H1 (cell line): ENCODE data around the gene NOC4L. TPM values are rescaled to one million over a fixed set of nuclear protein-coding genes. Genes with fewer than 3 reads are reported as not detected.

Experiments used
- CTCF ChIA-PET: fragments of 300-600 bp; sonication (Branson Sonifier 250); formaldehyde crosslinking; loops from one replicate; lab custom pipeline; 2021; ENCODE audit not compliant: partially characterized antibody; lab: Charles Lee
- POLR2A ChIA-PET: fragments of 300-600 bp; sonication (Branson Sonifier 250); formaldehyde crosslinking; loops from one replicate; lab custom pipeline; 2021; ENCODE audit warnings: inconsistent platforms; ENCODE audit not compliant: partially characterized antibody; lab: Charles Lee
- DNase-seq, 2 experiments: peaks; one replicate each; pipeline versions ENCODE4 v3.0.0 to v3.0.0-alpha.2; 2010 to 2022; ENCODE audit warnings: low spot score in 2 of 2, low read depth in 1 of 2, mixed read lengths in 1 of 2
- FAIRE-seq: peaks from 2 replicates; lab custom pipeline; 2011; peaks lifted over from hg19 to GRCh38; lab: Jason Lieb, UNC
- H2AFZ ChIP-seq: 2 replicates; pipeline ENCODE4 v1.8.1; 2012; ENCODE audit warnings: low read length, inconsistent platforms
- H2AK5ac ChIP-seq: 2 replicates; pipeline ENCODE4 v1.6.1; 2013; ENCODE audit warnings: low read depth, low read length
- H2BK120ac ChIP-seq: replicated peaks from 2 replicates; pipeline ENCODE3; 2013; ENCODE audit warnings: low read depth, low read length, inconsistent platforms
- H2BK12ac ChIP-seq: 2 replicates; pipeline ENCODE4 v1.6.1; 2013; ENCODE audit warnings: low read depth, low read length
- H2BK15ac ChIP-seq: 2 replicates; pipeline ENCODE4 v1.6.1; 2013; ENCODE audit warnings: low read length
- H2BK20ac ChIP-seq: 2 replicates; pipeline ENCODE4 v1.6.1; 2013; ENCODE audit warnings: low read length
- H2BK5ac ChIP-seq: 2 replicates; pipeline ENCODE4 v1.6.1; 2013; ENCODE audit warnings: low read depth, low read length
- H3K14ac ChIP-seq: 2 replicates; pipeline ENCODE4 v1.6.1; 2013; ENCODE audit warnings: inconsistent platforms; ENCODE audit not compliant: insufficient read length
- H3K18ac ChIP-seq: 2 replicates; pipeline ENCODE4 v1.6.1; 2013; ENCODE audit warnings: low read length; ENCODE audit errors: extremely low read depth
- H3K23ac ChIP-seq: 2 replicates; pipeline ENCODE4 v1.6.1; 2013; ENCODE audit warnings: inconsistent platforms; ENCODE audit not compliant: insufficient read length
- H3K23me2 ChIP-seq: 2 replicates; pipeline ENCODE4 v1.6.1; 2013; ENCODE audit warnings: low read depth, low read length
- H3K27ac ChIP-seq: 2 replicates; pipeline ENCODE4 v1.6.1; 2011; ENCODE audit warnings: low read depth, low read length, inconsistent platforms
- H3K27me3 ChIP-seq, 4 experiments: replicated peaks in 1 of 4; 1 replicate in 1 of 4; 2 replicates in 3 of 4; pipeline versions ENCODE4 v1.6.1 to v1.8.1; 2011 to 2013; ENCODE audit warnings: low read length in 3 of 4, mild to moderate bottlenecking in 3 of 4, inconsistent platforms in 2 of 4, mixed read lengths in 2 of 4, moderate library complexity in 1 of 4; ENCODE audit not compliant: control insufficient read depth in 3 of 4, insufficient read depth in 3 of 4; ENCODE audit errors: extremely low read depth in 1 of 4
- H3K36me3 ChIP-seq, 4 experiments: 2 replicates each; pipeline versions ENCODE4 v1.6.1 to v1.8.1; 2011 to 2013; ENCODE audit warnings: mild to moderate bottlenecking in 4 of 4, low read length in 3 of 4, moderate library complexity in 2 of 4, control low read depth in 1 of 4, inconsistent platforms in 1 of 4; ENCODE audit not compliant: insufficient read depth in 4 of 4, control insufficient read depth in 2 of 4
- H3K4ac ChIP-seq: replicated peaks from 2 replicates; pipeline ENCODE3; 2013; ENCODE audit warnings: low read length, low read depth, mixed read lengths, inconsistent platforms; ENCODE audit not compliant: insufficient read length
- H3K4me1 ChIP-seq, 4 experiments: replicated peaks in 1 of 4; 1 replicate in 1 of 4; 2 replicates in 3 of 4; pipeline versions ENCODE4 v1.6.1 to v1.8.1; 2011 to 2013; ENCODE audit warnings: low read length in 3 of 4, inconsistent platforms in 2 of 4, mixed read lengths in 1 of 4; ENCODE audit not compliant: insufficient read depth in 4 of 4, control insufficient read depth in 3 of 4
- H3K4me2 ChIP-seq, 2 experiments: 2 replicates each; pipeline versions ENCODE4 v1.6.1 to v1.8.1; 2011 to 2013; ENCODE audit warnings: low read depth in 2 of 2, low read length in 2 of 2, control low read depth in 1 of 2, inconsistent platforms in 1 of 2, mild to moderate bottlenecking in 1 of 2; ENCODE audit not compliant: insufficient read depth in 1 of 2
- H3K4me3 ChIP-seq, 4 experiments: fragments of 200-600, 300-600 bp in 1 of 4; sonication (generic), shearing (Covaris generic), sonication (Bioruptor Twin) in 1 of 4; 2 replicates each; pipeline versions ENCODE4 v1.5.1 to v1.8.1; 2011 to 2016; ENCODE audit warnings: low read length in 4 of 4, low read depth in 3 of 4, control low read depth in 2 of 4, inconsistent platforms in 2 of 4, mild to moderate bottlenecking in 2 of 4, mixed read lengths in 1 of 4, moderate library complexity in 1 of 4; ENCODE audit not compliant: insufficient read depth in 2 of 4; ENCODE audit errors: extremely low read depth in 1 of 4
- H3K56ac ChIP-seq: replicated peaks from 2 replicates; pipeline ENCODE3; 2013; ENCODE audit warnings: low read depth, mild to moderate bottlenecking, mixed read lengths, low read length, inconsistent platforms; ENCODE audit not compliant: insufficient read length
- H3K79me1 ChIP-seq: 2 replicates; pipeline ENCODE4 v1.6.1; 2013; ENCODE audit warnings: low read depth, low read length, control low read depth
- H3K79me2 ChIP-seq, 2 experiments: 2 replicates each; pipeline versions ENCODE4 v1.6.1 to v1.8.1; 2012 to 2013; ENCODE audit warnings: low read length in 2 of 2, mild to moderate bottlenecking in 2 of 2, inconsistent platforms in 1 of 2; ENCODE audit not compliant: insufficient read depth in 2 of 2, control insufficient read depth in 1 of 2
- H3K9ac ChIP-seq, 4 experiments: replicated peaks in 1 of 4; 1 replicate in 1 of 4; 2 replicates in 3 of 4; pipeline versions ENCODE4 v1.6.1 to v1.8.1; 2011 to 2013; ENCODE audit warnings: low read depth in 3 of 4, low read length in 3 of 4, control low read depth in 2 of 4, mild to moderate bottlenecking in 2 of 4, moderate library complexity in 2 of 4, inconsistent platforms in 1 of 4; ENCODE audit errors: extremely low read depth in 1 of 4
- H3K9me3 ChIP-seq, 2 experiments: 2 replicates each; pipeline versions ENCODE4 v1.6.1 to v1.8.1; 2012 to 2013; ENCODE audit warnings: mild to moderate bottlenecking in 2 of 2, moderate library complexity in 2 of 2, control low read depth in 1 of 2, inconsistent platforms in 1 of 2, low read depth in 1 of 2, low read length in 1 of 2, mixed read lengths in 1 of 2; ENCODE audit not compliant: insufficient read depth in 2 of 2
- H4K20me1 ChIP-seq, 2 experiments: replicated peaks in 1 of 2; 2 replicates each; pipeline versions ENCODE3 to v1.8.1; 2011 to 2013; ENCODE audit warnings: inconsistent platforms in 2 of 2, low read length in 2 of 2, mild to moderate bottlenecking in 1 of 2; ENCODE audit not compliant: insufficient read depth in 2 of 2, control insufficient read depth in 1 of 2
- H4K5ac ChIP-seq: 2 replicates; pipeline ENCODE4 v1.6.1; 2013; ENCODE audit warnings: low read length, low read depth, mixed read lengths, inconsistent platforms; ENCODE audit not compliant: insufficient read length
- H4K8ac ChIP-seq: 2 replicates; pipeline ENCODE4 v1.8.0; 2013; ENCODE audit warnings: mild to moderate bottlenecking, moderate library complexity, low read length, inconsistent platforms; ENCODE audit not compliant: insufficient read depth; ENCODE audit errors: extremely low read depth
- H4K91ac ChIP-seq: replicated peaks from 2 replicates; pipeline ENCODE3; 2013; ENCODE audit warnings: low read length, mixed read lengths, inconsistent platforms; ENCODE audit not compliant: insufficient read length
- BACH1 ChIP-seq: IDR thresholded peaks from 2 replicates; pipeline ENCODE4 v1.6.1; 2012; ENCODE audit warnings: low read length, improper control_type of control experiment
- CHD1 ChIP-seq: IDR thresholded peaks from 2 replicates; pipeline ENCODE4 v1.6.1; 2012; ENCODE audit warnings: low read depth, low read length, improper control_type of control experiment
- GTF2F1 ChIP-seq: IDR thresholded peaks from 2 replicates; pipeline ENCODE4 v1.6.1; 2012; ENCODE audit warnings: low read depth, low read length, improper control_type of control experiment, borderline replicate concordance
- HDAC6 ChIP-seq: IDR thresholded peaks from one replicate; pipeline ENCODE4 v1.7.1; 2012; ENCODE audit warnings: low read depth, mild to moderate bottlenecking, inconsistent platforms, low read length, moderate library complexity
- KDM1A ChIP-seq: fragments of 200-600, 300-600 bp; sonication (generic); IDR thresholded peaks from 2 replicates; pipeline ENCODE4 v1.7.1; 2016; ENCODE audit warnings: mild to moderate bottlenecking, low read length, borderline replicate concordance
- KDM4A ChIP-seq: IDR thresholded peaks from one replicate; pipeline ENCODE4 v1.7.1; 2012; ENCODE audit warnings: low read depth, mild to moderate bottlenecking, moderate library complexity, low read length, inconsistent platforms; ENCODE audit not compliant: severe bottlenecking
- SIRT6 ChIP-seq: IDR thresholded peaks from one replicate; pipeline ENCODE4 v1.7.1; 2012; ENCODE audit warnings: low read length, inconsistent platforms
- YY1 ChIP-seq: IDR thresholded peaks from 2 replicates; pipeline ENCODE4 v1.6.1; 2011; ENCODE audit warnings: low read depth, mild to moderate bottlenecking, low read length
- WGBS, 2 experiments: shearing (Covaris generic) in 1 of 2; methylation state at CpG; one replicate each; pipeline versions ENCODE4 v1.1.6 to v1.1.7; 2013 to 2015; ENCODE audit warnings: low lambda C conversion rate in 2 of 2, mixed read lengths in 2 of 2, inconsistent platforms in 1 of 2, low coverage in 1 of 2, missing lambda C conversion rate in 1 of 2; ENCODE audit not compliant: insufficient replicate concordance in 2 of 2, insufficient coverage in 1 of 2, insufficient read length in 1 of 2; ENCODE audit errors: extremely low coverage in 1 of 2, missing lambda C conversion rate in 1 of 2; 5-methylcytosine and 5-hydroxymethylcytosine counted together
- polyA plus RNA-seq, 7 experiments: library from polyadenylated mRNA; depleted of rRNA in 3 of 7; stranded (reverse) in 5 of 7; unstranded in 2 of 7; fragments of >200 nt in 5 of 7; fragments of 200-250 nt in 2 of 7; gene quantifications; 1 replicate in 5 of 7; 2 replicates in 1 of 7; 4 replicates in 1 of 7; pipeline versions ENCODE4 v1.2.1 to v1.2.3, GENCODE V29; 2011 to 2013; ENCODE audit warnings: missing spikeins in 2 of 7, mixed read lengths in 2 of 7
- total RNA-seq: library from RNA; stranded (reverse); fragmentation: NEBNext Ultra II Directional; extraction: Animal tissue kit (Norgen Biotek cat#: 25700); gene quantifications from 2 replicates; pipeline ENCODE4 v1.2.1, GENCODE V29; 2021

NOC4L gene
- total and polyA plus RNA-seq, 2 of the 8 experiments (the other 6 are each of a cell fraction or from before 2014, with no cell fraction given) = 26.8 to 40.3 TPM

- no peak overlapping the region for H3K27ac ChIP-seq
- no peak for TF ChIP-seq HDAC6
- TF ChIP-seq YY1 = no peak
- TF ChIP-seq KDM4A = no peak
- no peak for TF ChIP-seq CHD1
- TF ChIP-seq BACH1 = no peak
- no peak for TF ChIP-seq KDM1A
- TF ChIP-seq SIRT6 = no peak
- TF ChIP-seq GTF2F1 = no peak
- TF ChIP-seq, all 59 proteins: peak for 0
- DNase-seq = no peak
- no peak overlapping the region for H2BK15ac ChIP-seq
- H4K8ac ChIP-seq = no peak overlapping the region; the same call in 1 of the 2 replicates
- no peak overlapping the region for H4K5ac ChIP-seq
- no peaks in the 10 kb centered on the region for H3K27me3 ChIP-seq
- ChIA-PET POLR2A (interaction anchor here (1.2 to 1.9 kb wide), 3 partner anchors 9 to 18 kb away, joined by 3 to 6 read pairs (median 6); no protein-coding TSS in a partner anchor), CTCF (interaction anchor here (0.9 to 1.6 kb wide), 4 partner anchors 8 to 374 kb away, joined by 3 to 9 read pairs (median 4); no protein-coding TSS in a partner anchor)
- no peak overlapping the region for H2BK20ac ChIP-seq
- peaks cover 5 to 33% (median 20%) of the 10 kb centered on the region in 4 experiments; a peak in 6 of 8 replicates for H3K36me3 ChIP-seq
- H3K9ac ChIP-seq = peak overlapping the region in 2 of 4 experiments; percentile 82 to 86; a peak in 2 of 7 replicates
- peaks cover 30% of the 10 kb centered on the region for H3K79me1 ChIP-seq
- H4K91ac ChIP-seq = no peak overlapping the region
- 88% methylated on average over 7 of the region's 7 CpGs; no CpG with 5 or more reads in 1 of the 2 experiments for WGBS, 2 experiments
- no peak overlapping the region for H3K23ac ChIP-seq
- peak overlapping the region; percentile 76 to 83 for H3K4me2 ChIP-seq
- peaks cover 13% of the 10 kb centered on the region; the same call in 1 of the 2 replicates for H3K23me2 ChIP-seq
- H3K9me3 ChIP-seq = peaks cover 0 to 3% of the 10 kb centered on the region in 2 experiments; a peak in 1 of 4 replicates
- H2BK120ac ChIP-seq = no peak overlapping the region
- H3K14ac ChIP-seq = no peak overlapping the region
- peaks cover 11 to 22% of the 10 kb centered on the region in 2 experiments for H4K20me1 ChIP-seq
- H3K4me3 ChIP-seq = peak overlapping the region; percentile 83 to 96 (median 88); a peak in 7 of 8 replicates
- no peak overlapping the region for H3K4ac ChIP-seq
- H2AK5ac ChIP-seq = no peak overlapping the region
- H2AFZ ChIP-seq = no peak overlapping the region
- H3K4me1 ChIP-seq = peaks cover 0 to 15% (median 4%) of the 10 kb centered on the region in 4 experiments; a peak in 5 of 7 replicates
- no peak overlapping the region for H2BK5ac ChIP-seq
- H3K79me2 ChIP-seq = peaks cover 4 to 44% of the 10 kb centered on the region in 2 experiments; a peak in 3 of 4 replicates
- no peak for FAIRE-seq
- no peak overlapping the region for H3K56ac ChIP-seq
- no peak overlapping the region for H3K18ac ChIP-seq
- no peak overlapping the region for H2BK12ac ChIP-seq
Measured at GRCh38 chr12:132145334-132145733, 1.1 kb downstream of the NOC4L start.
